T follicular helper cell (primary cell): Measurements from ENCODE around the gene SERPIND1.
"Not testable (repeated sequence)": the region's sequence is repeated elsewhere in the genome, so short reads cannot be mapped to it uniquely, and the experiment has no call there.

ENCODE experiments used
- DNase-seq: peaks from one replicate; pipeline ENCODE4 v3.0.0-alpha.2; 2020; ENCODE audit warnings: low read depth

The SERPIND1 gene

GRCh38 chr22:20747223-20747622 is 26.7 kb upstream of the SERPIND1 start:
- no peak for DNase-seq

- no peak for DNase-seq
These were observed 25.8 kb upstream of the SERPIND1 start for GRCh38 chr22:20748082-20748481.

DNA sequence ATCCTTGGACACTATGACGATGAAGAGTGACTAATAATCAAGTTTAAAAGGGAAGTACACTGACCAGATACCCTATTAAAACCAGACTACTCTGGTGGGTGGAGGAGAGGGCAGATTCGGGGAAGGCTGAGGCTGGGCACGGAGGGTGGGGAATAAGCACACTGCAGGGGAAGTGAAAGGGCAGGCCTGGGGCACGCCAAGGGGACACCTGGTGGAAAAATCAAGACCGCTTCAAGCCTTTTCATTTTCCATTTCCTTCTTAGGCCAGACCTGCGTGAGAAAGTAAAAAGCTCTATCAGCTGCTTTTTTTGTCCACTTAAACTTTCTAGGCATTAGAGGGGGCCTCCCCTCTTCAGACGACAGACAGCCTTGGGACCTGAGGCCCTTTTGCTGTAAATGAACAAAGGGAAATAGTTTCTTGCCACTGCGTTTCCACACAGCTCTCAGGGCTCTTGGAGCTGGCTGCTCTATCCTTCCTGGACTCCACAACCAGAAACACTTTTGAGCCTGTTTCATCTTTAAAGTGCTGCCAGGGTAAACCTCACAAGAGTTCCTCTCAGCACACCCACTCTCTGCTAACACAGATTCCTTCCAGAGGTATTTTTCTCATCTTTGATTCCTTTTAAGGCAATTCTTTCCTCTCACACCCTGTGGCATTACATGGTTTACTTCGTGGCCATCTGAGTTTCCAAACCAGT is 25.0 kb upstream of the SERPIND1 start:
- no peak for DNase-seq

- no peak for DNase-seq
These were observed 24.5 kb upstream of the SERPIND1 start for GRCh38 chr22:20749453-20749852.

DNA sequence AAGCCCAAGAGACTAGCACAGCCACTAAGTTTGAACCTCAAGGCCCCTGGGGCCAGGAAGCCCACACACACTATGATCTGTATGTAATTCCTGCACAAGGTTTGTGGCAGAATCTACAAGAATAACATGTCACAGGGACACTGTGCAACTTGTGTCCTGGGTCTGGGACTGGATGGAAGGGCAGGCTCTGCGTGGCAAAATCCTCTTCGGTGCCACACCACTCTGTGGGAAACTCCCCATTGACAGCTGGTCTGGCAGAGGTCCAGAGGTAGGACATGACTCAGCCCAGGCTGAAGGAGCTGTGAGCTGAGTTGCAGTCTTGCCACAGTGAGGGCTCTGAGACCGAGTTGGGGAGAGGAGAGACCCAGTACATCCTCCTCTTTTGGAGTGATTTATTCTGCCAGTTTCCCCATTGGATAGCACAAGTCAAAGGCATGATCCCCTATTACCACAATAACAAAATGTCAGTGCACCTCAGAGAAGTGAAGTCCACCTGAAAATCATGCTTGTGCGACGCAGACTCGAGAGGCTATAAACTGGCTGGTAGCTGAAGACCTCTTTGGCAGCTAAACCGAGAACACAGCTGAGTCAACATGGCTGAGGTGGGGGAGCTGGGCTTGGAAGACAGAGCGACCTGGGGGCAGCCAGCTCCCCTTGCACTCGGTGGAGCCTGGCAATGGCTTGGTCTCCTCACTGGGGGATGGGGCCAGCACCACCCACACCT is 23.3 kb upstream of the SERPIND1 start:
- DNase-seq: no peak

DNA sequence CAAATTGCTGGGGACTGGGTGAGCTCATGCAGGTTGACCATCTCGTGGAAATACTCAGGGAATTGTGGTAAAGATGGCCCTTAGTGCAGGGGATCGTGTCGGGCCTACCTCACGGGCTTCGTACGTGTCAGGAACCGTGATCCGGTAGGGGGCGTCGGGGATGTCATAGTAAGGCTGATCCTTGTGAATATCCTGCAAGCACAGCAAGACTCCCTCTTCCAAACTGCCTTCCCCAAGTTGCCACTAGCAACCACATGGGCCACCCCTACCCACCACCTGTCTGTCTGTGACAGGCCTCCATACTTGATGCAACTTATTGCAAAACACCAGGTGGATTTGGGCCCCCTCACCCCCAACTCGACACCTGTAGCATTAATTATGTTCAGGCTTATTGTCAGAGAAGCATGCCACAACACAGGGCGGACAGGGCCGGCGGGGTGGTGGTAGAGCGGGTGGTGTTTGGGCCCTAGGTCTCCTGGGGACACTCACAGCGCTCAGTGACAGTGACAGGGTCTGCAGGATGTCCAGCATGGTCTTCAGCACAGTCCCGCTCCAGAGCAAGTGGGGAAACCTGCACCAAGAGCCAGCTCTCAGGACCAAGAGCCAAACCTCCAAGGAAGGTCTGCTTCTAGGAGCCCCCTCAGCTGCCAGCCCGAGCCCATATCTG is 22.6 kb upstream of the SERPIND1 start:
- DNase-seq: no peak

DNA sequence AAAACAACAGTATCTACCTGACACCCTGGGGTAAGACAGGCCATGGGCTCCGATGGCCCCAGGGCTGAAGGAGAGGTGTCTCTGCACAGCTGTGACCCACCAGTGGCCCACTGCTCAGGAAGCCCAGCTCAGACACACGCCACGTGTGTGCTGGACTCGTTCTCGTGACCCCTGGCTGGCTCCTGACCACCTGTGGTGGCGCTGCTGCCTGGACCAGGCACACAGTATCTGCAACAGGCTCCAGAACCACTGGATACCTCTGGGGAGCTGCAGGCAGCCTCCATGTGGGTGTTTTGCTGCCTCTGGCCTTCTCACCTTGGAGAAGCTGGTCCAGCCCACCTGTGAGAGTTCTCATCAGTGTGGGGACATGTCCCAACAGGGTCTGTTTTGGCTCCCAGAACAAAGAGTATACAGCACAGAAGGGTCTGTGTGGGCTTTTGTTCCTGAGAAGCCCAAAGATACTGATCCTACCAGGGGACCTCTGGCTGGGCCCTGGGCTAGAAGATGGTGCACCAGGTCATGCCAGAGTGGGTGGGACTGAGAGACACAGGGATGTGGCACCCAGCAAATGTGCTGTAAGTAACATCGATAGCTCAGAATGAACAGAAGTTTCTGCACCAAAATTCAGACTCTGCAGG is 21.7 kb upstream of the SERPIND1 start:
- DNase-seq: no peak

DNA sequence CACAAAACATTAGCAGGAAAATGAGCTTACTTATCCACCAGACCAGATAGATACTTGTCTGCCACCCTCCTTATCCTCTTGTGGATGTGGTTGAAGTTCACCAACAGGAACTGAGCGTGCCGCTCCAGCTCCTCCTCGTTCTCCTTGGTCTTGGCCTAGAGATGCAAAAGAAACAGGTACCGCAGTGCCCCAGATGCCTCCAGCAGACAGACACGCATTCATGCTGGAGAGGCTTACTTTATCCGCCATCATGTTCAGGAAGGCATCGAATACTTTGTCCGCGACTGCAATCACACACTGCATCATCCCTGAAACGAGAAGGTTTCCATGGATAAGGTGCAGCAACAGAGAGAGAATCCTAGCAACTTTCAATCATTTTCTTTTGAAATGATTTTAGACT is 21.0 kb upstream of the SERPIND1 start:
- no peak for DNase-seq

DNA sequence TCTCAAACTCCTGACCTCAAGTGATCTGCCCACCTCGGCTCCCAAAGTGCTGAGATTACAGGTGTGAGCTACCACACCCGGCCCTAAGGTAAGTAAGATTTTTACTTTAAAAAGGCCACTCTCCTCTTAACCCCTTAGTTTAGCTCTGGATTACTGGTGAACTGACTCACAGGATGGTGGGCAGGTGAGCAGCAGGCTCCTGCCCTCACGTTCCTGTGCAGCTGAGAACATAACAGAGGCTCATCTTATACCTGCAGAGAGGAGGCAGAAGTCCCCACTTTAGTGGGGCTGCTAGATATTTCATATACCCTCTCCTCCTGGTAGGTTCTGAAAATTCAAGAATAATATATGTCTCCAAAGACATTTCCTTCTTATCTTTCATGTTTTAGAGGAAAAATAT is 17.1 kb upstream of the SERPIND1 start:
- no peak for DNase-seq

DNA sequence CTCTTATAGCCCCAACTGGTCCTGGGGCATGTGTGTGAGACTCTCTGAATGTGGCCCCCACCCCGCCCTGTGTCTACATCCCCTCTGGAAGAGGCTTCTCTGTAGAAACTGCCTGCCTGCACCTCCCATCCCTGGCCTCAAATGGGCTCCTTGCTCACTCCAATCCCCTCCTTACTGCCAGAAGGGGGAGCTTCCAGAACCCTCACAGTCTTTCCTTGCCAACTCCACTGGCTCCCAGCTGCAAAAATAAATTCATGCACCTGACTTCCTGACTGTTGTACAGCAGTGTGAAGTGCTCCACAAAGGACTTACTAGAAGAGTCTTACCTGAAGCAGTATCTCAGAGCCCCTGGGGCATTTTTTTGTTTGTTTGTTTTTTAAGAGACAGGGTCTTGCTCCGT is 15.2 kb upstream of the SERPIND1 start:
- DNase-seq: no peak

DNA sequence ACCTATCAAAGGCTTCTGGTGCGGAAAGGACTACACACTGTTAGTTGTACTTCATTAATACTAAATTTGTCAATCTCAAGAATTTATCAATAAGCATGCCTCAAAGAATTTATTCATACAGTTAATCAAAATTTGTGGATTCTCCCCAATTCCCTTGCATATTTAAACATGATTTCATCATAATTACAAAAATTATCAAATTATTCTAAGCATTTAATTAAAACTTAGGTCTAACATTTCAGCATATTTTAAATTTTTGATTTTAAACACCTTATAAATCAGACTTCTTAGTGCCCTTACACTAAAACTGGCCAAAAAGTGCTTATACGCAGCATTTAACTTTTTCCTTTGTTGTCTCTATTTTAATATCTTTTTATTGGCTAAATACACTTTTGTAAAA is 13.8 kb upstream of the SERPIND1 start:
- no peak for DNase-seq

GRCh38 chr22:20761536-20761935 is 12.4 kb upstream of the SERPIND1 start:
- DNase-seq: no peak

- DNase-seq: no peak
These were observed 11.6 kb upstream of the SERPIND1 start for GRCh38 chr22:20762233-20762796.

DNA sequence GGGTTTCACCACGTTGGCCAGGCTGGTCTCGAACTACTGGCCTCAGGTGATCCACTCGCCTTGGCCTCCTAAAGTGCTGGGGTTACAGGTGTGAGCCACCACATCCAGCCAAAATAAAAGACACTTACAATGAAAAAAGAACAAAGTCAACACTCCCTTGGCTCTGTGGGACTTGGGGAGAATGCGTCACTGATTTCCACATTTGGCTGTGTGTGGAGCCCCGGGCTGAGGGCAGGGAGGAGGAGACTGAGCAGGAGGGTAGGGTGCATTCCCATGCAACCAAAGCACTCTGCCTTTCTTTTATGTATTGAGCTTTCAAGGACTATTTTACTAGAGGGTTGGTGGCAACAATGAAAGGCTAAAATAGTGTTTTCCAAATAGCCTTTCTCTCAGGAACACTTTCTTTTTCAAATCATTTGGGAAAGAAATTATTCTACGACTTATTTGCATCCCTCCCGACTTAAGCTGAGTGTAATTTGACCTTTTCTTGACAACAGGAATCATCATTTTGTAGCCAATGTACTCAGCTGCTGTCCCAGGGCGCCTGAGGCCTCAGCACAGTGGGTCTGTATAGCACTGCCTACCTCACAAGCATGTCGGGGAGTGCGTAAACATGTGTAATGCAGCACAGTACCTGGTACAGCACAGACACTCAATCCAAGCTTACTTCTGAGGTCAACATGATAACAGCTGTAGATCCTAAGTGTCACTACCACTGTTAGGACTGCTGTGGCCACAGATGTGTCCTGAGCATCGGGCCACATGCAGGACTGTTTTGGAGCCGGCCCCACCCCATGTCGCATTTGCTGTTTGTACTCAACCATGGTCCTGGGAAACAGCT is 10.1 kb upstream of the SERPIND1 start:
- no peak for DNase-seq

DNA sequence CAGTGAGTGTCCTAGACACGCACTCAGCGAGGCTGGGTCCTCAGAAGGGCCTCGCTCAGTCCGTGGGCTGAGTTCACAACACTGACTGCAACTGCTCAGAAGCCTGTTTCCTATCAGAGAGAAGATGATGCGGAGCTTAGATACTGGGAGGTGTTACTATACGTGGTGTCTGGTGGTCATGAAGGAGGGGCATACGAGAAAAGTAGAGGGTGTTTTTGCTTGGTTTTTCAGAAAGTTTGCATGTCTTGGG is 9.5 kb upstream of the SERPIND1 start:
- DNase-seq: no peak

GRCh38 chr22:20764729-20765128 is 9.2 kb upstream of the SERPIND1 start:
- no peak for DNase-seq

- no peak for DNase-seq
These were observed 8.0 kb upstream of the SERPIND1 start for GRCh38 chr22:20765938-20766337.

GRCh38 chr22:20766530-20766929 is 7.4 kb upstream of the SERPIND1 start:
- no peak for DNase-seq

DNA sequence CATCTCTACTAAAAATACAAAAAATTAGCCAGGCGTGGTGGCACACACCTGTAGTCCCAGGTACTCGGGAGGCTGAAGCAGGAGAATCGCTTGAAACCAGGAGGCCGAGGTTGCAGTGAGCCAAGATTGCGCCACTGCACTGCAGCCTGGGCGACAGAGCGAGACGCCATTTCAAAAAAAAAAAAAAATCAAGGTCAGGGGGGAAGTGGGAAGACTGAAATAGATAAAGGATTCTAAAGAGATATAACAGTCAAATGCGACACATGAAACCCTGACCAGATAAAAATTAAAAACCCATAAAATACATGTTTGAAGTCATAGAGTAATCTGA is 4.5 kb upstream of the SERPIND1 start:
- not testable (repeated sequence) for DNase-seq

- no peak for DNase-seq
These were observed 1.8 kb upstream of the SERPIND1 start for GRCh38 chr22:20771918-20772625.

DNA sequence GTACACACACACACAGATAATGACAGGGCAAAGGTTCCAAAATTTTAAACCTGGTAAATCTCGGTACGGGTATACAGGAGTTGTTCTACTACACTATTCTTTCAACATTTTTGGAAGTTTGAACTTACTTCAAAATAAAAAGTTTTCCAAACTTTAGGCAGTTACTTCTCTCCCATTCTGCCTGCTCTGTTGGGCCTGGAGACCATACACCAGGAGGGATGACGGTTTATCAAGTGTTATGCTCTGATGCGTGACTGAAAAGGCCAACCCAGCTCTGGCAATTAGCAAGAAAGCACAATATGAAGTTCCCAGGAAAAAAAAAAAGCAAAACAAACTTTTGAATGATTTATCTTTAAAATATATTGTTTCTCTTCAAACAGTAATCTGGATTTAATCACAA is 969 bp downstream of the SERPIND1 start:
- no peak for DNase-seq
